Liver (tissue), 3 donors: ENCODE results near the gene RRM2.

Experiments
- ATF3 ChIP-seq: IDR thresholded peaks from 2 replicates; pipeline ENCODE4 v1.6.1; 2016; ENCODE audit warnings: antibody characterized with exemption
- CTCF ChIP-seq: fragments of 150-350 bp; IDR thresholded peaks from 2 replicates; pipeline ENCODE4 v1.5.1; 2017; ENCODE audit warnings: improper control_type of control experiment, low read depth, low read length; ENCODE audit not compliant: missing input control
- EGR1 ChIP-seq, 2 donors: IDR thresholded peaks; 2 replicates each; pipeline ENCODE4 v1.6.1; 2016 to 2018; ENCODE audit warnings: antibody characterized with exemption in 2 of 2, low read depth in 2 of 2
- FOXA1 ChIP-seq: IDR thresholded peaks from 2 replicates; pipeline ENCODE4 v1.6.1; 2016; ENCODE audit warnings: antibody characterized with exemption
- JUND ChIP-seq, 2 donors: IDR thresholded peaks; 2 replicates each; pipeline ENCODE4 v1.6.1; 2016; ENCODE audit warnings: antibody characterized with exemption in 2 of 2
- MAX ChIP-seq: IDR thresholded peaks from 2 replicates; pipeline ENCODE4 v1.6.1; 2016; ENCODE audit warnings: antibody characterized with exemption
- RAD21 ChIP-seq, 2 donors: IDR thresholded peaks; 2 replicates each; pipeline ENCODE4 v1.6.1; 2016; ENCODE audit warnings: antibody characterized with exemption in 2 of 2, mild to moderate bottlenecking in 2 of 2
- REST ChIP-seq: IDR thresholded peaks from 2 replicates; pipeline ENCODE4 v1.6.1; 2016; ENCODE audit warnings: antibody characterized with exemption, mild to moderate bottlenecking
- RXRA ChIP-seq, 2 donors: IDR thresholded peaks; 2 replicates each; pipeline ENCODE4 v1.6.1; 2017 to 2018; ENCODE audit warnings: antibody characterized with exemption in 2 of 2, mild to moderate bottlenecking in 1 of 2
- SP1 ChIP-seq: IDR thresholded peaks from 2 replicates; pipeline ENCODE4 v1.6.1; 2018; ENCODE audit warnings: antibody characterized with exemption, mild to moderate bottlenecking
- YY1 ChIP-seq: IDR thresholded peaks from 2 replicates; pipeline ENCODE4 v1.6.1; 2016; ENCODE audit warnings: antibody characterized with exemption, mild to moderate bottlenecking
- donor health status: healthy.
- donor health status: healthy.

- TF ChIP-seq CTCF (no peak), RAD21 (IDR thresholded peaks at IDR 0.05) (no peak), YY1 (no peak), FOXA1 (no peak), REST (no peak), SP1 (no peak), ATF3 (no peak), JUND (IDR thresholded peaks at IDR 0.05) (no peak), RXRA (IDR thresholded peaks at IDR 0.05) (no peak), EGR1 (IDR thresholded peaks at IDR 0.05; ENCODE audit: low read depth in 2 of 2) (no peak), MAX (no peak)
These were observed 47.7 kb downstream of the RRM2 start for GRCh38 chr2:10170256-10170655.
